ENCODE results near the gene AEBP1. TPM values are rescaled to one million over a fixed set of nuclear protein-coding genes. Genes with fewer than 3 reads are reported as not detected.
"Not testable (repeated sequence)": the region's sequence is repeated elsewhere in the genome, so short reads cannot be mapped to it uniquely, and the experiment has no call there.

AEBP1 gene
- polyA plus RNA-seq, 1 donor: 64.2 TPM

DNA sequence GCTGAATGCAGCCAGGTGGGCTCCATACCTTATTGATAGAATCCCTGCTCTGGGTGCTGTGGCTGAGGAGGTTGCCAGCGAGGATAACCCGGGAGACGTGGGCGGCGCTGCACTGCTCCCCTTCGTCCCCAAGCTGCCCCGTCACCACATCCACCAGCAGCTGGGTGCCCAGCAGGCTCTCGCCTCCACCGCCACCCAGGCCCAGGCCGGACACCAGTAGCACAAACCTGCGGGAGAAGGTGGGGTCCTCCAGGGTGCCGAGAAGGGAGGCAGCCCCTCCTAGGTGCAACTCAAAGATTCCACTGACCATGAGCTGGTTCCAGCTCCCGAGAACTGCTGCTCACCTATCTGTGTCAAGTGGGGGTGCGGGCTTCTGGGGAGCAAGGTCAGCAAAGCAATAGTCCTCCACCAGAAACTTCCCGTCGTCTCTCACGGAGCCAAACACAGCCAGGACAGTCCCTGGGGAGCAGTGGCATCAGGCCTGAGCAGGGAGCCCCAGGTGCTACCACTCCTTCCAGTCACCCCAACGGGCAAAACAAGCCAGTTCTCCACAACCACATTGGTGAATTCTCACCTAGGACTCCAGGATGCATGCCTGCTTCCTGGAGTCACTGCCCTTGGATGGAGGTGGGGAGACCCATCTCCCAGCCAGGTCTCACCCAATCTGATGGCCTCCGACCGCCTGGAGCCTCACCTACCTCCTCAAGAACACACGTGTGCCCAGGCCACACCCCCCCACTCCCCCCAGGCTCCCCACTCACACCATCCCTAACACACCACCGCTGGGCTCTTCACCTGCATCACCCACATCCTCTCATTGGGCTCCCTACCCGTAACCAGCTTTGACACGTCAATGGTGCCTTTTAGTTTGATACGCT is 12.9 kb downstream of the AEBP1 start:
- DNase-seq: no peak

DNA sequence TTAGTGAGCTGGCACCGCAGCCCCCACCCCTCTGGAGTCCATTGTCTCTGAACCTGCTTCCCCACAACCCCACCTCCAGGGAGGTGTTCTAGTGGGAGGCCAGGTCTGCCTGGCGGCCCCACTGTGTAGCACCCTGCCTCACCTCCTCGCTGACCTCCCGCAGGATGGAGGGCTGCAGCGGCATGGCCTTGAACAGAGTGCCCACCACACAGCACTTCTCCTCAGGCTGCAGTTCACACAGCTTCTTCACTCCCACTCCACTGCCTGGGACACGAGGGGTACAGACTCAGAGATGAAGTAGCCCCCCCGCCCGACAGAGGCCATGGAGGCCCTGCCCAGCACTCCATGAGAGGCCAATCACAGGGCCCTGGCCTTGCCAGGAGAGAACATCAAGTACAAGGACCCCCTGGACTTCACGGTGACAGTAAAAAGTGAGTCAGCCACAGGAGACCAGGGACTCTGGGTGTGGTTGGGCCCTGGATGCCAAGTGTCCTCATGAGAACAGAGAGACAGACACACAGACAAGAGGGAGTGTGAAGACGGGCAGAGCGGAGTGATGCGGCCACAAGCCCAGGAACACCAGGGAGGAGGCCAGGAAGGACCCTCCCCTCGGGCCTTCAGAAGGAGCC is 13.8 kb downstream of the AEBP1 start:
- DNase-seq: no peak

DNA sequence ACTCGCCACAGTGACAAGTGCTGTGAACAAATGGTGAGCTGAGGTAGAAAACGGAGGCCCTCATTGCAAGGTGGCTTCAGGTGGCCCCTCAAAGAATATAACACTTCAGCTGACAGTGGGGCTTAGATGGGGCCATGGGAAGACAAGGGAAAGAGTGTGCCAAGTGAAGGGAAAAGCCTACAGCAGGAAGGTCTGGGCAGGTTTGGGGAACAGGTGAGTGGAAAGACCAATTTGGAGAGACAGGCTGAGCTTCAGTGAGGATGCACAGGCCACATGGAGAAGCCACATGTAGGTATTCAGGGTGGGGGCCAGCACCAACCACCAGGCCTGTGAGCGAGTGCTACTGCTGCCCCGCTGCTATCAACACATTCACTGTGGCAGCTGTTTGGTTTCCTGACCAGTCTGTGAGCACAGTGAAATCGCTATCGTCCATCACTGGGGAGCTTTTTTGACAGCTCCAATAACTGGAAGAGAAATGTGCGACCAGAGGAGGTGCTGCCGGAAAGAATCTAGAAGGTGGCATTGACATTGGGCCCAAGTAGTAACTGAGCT is 15.8 kb downstream of the AEBP1 start:
- DNase-seq: no peak

DNA sequence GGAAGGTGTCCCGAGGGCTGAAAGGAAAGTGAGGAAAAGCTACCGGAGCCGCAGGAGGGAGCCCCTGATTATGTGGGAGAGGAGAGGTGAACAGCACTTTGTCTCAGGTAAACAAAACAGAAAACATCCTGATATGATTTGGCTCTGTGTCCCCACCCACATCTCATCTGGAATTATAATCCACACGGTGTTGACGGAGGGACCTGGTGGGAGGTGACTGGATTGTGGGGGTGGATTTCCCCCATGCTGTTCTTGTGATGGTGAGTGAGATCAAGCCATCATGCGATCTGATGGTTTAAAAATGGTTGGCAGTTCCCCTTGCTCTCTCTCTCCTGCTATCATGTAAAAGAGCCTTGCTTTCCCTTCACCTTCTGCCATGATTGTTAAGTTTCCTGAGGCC is 16.2 kb downstream of the AEBP1 start:
- no peak for DNase-seq

DNA sequence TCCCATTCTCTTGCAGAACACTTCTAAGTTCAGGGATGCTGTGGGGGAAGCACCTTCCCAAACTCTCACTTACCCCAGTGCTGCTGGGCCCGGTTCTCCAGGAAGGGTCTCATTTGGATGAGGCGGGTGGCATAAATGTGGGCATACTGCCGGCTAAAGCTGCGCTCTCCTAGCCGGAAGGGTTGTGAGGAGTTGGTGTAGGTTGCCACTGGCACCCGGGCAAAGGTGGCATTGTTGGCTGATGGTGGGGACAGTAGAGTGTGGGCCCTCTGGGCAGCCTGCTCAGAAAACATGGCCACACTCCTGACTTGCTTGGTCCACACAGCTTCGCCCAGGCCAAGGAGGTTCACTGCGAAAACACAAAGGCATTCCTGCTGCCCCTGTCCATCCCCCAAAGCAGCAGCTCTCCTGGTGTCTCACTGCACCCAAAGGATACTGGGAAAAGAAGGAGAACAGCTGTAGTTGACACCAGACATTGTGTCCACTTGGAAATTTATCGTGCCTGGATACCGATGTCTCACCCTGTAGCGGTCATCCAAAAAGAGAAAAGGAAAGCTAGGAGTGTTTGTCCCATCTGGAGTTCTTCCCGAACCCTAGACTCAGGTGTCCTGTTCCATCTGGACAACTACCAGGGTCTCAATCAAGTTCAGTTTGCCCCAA is 17.7 kb downstream of the AEBP1 start:
- no peak for DNase-seq

DNA sequence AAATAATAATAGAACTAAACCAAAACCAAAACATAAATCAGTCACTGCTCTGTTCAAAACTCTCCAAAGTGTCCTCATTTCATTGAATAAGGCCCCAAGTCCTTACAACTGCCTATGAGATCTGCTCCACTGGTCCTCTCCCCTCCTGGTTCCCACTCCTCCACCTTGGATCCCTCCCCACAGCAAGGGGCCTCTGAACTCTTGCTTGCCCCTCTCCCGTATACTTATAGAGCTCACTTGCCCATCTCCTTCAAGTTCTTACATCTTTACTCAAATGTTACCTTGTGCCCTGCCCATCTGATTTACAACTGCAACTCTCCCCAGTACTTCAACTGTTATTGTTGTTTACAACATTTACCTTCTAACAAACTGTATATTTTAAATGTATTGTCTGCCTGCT is 18.4 kb downstream of the AEBP1 start:
- DNase-seq: no peak

DNA sequence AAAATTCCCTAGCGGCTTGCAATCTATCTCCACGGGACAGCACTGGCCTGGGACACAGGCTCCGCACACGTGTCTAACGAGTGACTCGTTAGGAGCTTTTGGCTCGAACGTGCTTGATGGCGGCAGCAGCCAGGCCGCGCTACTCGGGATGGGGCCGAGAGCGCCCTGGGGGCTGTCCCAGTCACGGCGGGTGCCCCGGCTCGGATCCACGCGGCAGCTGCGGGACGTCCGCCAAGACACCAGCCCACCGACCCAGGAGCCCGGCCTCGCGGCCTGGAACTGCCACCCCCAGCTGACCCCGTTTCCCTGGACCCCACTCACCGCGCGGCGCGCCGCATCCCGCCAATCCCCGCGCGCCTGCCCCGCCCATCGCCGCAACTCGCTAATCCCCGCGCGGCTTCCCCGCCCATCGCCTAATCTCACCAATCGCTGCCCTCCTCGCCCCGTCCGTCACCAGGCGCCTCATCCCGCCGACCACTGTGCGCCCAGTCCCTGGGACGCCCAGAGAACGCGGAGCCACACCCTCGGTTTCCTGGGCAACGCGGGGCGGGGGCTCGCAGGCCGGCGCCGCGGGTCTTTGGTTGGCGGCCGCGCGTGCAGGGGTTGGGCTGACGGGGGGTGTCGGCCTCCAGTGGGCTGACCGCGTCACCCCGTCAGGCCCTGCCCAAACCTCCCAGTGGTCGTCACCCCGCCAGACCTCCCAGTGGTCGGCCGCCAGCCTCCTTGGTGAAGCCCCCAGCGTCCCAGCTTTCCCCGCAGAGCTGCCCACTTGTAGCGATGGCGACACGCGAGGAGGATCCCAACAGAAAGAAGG is 19.3 kb downstream of the AEBP1 start, which contains the start of gene POLD2:
POLD2 (minus strand) TSS at position 359 of the 814 bp plus-strand sequence. CDS start 1,495 bp downstream, outside the sequence.
- peak; percentile 97 for DNase-seq

DNA sequence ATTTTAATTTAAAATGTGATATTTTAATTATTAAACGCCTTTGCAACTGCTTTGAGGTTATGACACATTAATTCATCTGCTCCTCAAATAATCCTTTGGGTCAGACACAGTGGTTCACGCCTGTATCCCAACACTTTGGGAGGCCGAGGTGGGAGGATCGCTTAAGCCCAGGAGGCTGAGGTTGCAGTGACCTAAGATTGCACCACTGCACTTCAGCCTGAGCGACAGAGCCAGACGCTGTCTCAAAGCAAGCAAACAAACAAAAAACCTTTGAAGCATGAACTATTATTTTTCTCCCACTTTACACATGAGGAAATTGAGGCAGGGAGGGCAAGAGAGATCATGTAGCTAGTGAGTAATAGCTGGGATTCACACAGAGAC is 20.7 kb downstream of the AEBP1 start:
- DNase-seq: no peak

DNA sequence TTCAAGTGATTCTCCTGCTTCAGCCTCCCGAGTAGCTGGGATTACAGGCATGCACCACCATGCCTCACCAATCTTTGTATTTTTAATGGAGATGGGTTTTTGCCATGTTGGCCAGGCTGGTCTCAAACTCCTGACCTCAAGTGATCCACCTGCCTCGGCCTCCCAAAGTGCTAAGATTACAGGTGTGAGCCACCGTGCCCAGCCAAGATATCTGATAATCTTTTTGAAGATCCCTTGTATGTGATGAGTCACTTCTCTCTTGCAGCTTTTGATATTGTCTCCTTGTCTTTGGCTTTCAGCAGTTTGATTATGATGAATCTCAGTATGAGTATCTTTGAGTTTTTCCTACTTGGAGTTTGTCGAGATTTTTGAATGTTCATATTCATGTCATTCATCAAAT is 22.4 kb downstream of the AEBP1 start:
- not testable (repeated sequence) for DNase-seq

DNA sequence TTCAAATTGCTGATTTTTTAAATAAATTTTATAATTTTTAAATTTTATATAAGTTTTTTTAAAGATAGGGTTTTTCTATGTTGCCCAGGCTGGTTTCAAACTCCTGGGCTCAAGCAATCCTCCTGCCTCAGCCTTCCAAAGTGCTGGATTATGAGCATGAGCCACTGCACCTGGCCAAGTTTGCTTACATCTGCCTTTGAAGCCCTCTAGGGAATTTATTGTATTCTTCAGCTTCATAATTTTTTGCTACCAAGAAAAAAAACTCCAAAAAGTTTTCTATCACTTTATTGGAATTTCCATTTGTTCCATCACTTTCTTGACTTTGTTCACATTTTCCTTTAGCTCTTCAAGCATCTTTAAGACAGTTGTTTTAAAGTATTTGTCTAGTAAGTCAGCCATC is 23.0 kb downstream of the AEBP1 start:
- DNase-seq: no peak

DNA sequence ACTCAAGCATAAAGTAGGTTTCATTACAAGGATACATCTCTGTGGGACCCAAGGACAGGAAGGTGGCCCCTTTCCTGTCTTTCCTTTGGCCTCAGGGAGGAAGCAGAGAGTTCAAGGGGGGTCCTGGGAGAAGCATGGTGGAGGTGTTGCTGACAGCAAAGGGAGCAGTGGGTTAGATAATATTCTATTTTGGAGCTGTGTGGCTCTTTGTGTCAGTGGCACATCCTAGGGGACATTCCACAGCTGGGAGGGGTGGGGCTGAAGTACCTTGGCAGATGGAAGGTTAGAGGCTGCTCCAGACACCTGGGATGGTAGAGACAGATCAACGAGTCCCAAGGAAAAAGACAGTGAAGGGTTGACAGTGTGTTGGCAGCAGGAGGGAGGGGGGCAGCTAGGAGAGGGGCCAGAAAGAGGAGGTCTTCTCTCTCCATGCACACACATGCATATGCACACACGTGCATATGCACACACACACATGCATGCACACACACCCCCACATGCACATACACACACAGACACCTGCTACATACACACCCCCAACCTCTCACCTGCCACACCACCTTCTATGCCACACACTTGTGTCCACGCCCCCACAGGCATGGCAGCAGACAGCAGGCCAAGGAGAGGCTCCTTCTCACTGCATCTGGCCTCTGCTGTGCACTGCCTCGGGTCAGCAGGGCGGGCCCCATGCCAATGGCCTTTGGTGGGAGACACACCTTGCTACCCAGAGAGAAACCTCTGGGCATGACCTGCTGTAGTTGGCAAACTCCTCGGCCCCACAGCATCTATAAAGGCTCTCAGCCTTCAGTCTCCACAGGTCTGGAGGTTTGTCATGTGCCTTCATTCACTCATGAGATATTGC is 24.8 kb downstream of the AEBP1 start:
- no peak for DNase-seq

DNA sequence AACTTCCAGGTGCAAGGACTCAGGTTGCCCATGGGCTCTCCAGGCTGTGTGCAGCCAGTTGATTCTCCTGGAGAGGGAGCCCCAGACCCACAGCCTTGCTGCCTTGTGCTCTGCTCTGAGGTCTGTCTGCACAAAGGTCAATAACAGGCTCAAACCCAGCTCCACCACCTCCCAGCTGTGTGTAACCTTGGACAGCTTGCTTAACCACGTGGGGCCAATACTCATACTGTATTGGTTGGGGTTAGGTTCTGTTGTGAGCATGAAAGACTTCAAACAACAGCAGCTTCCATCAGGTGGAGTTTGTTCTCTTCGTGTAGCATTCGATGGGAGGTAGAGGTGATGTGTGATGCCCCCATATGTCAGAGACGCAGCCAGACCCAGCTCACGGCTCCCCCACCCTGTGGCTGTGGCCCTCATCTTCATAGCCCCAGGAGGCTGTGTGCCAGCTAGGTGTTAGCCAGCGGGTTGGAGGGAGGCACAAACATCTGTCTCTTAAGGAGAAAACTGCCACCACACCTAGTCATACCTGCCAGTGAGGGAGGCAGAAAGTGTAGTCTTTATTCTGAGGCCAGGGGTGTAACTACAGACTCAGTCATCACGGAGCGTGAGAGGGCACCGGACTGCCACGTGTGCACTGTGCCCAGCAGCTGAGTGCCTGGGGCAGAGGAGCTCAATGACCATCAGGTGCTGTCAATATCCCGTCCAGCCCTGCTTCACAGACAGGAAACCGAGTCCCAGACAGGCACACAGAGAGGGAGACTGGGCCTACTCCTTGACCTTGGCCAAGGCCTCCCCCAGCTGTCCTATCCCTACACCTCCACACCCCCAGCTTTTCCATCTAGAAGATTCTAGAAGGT is 27.3 kb downstream of the AEBP1 start:
- no peak for DNase-seq

DNA sequence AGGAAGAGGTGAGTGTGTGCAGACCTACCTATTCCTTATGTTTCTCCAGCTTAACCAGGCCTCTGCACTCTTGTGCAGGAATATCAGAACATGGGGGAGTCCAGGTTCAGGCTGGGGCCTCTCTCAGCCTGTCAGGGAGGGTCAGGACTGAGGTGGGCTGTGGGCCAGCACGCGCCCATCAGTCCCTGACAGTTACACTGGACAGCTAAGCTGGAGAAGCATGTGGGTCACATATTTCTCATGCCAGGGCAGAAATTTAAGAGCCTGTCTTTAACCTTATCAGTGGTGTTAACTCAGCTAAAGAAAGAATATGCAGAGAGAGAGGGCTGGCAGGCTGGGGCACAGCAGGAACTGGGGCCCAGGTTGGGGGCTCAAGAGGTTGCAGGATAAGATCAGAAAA is 27.9 kb downstream of the AEBP1 start:
- DNase-seq: no peak

DNA sequence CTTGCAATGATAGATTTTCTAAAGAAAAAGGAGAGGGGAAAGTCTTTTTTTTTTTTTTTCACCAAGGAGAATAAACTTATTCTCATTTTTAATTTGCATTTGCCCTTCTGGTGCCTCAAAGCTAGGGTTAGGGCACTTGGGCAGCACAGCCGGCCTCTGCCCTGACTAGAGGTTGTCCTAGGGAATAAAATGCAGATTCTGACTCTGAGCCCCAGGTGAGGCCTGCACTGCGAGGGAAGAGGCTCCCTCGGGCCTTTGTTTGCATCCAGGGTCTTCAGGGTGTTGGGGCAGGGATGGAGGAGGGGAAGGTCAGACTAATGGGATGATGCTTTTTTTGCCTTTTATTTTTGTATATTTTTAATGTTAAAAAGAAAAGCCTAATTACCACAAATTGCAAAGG is 29.1 kb downstream of the AEBP1 start:
- DNase-seq: no peak

DNA sequence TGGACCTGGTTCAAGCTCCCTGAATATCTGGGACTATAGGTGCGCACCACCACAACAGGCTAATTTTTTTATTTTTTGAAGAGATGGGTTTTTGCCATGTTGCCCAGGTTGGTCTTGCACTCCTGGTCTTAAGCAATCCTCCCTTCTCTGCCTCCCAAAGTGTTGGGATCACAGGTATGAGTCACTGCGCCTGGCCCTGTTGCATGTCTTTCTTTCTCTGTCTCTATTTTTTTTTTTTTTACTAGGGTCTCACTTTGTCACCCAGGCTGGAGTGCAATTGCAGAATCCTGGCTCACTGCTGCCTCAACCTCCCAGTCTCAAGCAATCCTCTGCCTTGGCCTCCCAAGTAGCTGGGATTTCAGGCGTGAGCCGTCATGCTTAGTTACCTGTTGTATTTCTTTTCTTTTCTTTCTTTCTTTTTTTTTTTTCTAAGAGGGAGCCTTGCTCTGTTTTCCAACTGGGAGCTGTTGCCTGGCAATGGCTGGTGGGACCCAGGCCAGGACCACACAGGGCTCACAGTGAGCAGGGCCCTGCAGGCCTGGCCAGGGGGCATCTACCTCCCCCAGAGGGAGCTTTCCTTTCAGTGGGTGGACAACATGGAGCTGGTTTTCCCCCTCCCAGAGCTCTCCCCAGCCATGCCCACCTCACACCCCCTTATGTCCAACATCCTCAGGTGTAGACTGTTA is 30.9 kb downstream of the AEBP1 start:
- no peak for DNase-seq

DNA sequence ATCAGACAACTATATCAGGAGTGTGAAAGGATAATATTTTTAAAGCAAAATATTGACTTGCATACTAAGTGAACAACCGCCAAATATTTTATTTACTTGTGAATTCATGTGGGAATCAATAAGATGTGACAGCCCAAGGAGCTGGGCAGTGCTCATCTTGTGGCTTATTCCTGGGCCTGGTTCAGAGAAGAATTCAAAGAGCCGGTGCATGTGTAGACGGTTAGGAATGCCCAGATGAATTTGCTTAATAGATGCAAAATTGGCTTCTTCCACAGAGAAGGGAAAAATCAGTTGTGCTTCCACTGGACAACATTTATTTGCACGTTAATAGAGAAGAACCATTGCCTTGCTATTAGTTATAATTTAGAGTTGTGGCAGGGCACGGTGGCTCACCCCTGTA is 32.6 kb downstream of the AEBP1 start:
- DNase-seq: no peak

DNA sequence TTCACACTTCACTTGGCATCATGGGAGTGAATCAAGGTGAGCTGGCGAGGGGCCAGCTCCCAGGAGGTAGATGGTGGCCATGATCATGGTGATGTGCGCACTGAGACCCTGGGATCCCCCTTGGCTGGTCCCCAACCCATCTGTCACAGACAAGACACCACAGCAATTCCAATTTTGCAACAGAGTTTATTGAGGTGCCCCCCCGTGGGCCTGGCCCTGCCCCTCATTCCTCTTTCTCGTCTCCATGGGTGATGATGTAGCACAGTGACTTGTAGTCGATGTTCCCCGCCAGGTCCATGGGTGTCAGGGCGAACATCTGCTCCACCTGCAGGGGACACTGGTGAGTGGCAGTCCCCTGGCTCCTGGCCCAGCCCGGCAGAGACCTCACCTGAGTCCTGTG is 34.6 kb downstream of the AEBP1 start:
- no peak for DNase-seq

DNA sequence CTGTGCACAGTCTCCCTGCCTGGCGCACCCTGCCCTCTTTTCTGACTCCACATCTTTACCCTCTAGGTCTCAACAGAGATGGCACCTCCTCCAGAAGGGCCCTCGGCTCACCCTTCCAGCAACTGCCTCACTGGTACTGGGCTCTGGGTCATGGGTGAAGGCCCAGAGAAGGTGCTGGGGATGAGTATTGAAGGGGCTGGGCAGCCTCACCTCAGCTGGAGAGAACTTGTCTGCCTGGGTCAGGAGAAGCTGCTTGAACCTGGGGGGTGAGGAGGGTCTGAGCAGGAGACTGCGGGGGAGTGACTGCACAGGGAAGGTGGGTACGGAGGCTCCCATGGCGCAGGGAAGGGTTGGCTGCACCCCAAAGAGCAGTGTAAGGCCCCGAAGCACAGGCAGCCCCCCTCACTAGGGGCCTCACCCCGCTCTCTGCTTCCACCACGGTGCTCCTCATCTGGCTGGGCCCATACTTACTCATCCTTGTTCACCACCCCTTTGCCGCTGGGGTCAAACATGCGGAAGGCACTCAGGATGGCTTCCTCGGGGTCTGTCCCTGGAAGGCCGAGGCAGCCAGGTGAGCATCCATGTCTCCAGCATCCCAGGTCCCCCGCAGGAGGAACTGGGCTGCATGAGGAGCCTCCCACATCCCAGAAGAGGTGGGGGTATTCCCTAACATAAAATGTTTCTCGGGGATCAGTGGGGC is 35.3 kb downstream of the AEBP1 start:
- DNase-seq: no peak

DNA sequence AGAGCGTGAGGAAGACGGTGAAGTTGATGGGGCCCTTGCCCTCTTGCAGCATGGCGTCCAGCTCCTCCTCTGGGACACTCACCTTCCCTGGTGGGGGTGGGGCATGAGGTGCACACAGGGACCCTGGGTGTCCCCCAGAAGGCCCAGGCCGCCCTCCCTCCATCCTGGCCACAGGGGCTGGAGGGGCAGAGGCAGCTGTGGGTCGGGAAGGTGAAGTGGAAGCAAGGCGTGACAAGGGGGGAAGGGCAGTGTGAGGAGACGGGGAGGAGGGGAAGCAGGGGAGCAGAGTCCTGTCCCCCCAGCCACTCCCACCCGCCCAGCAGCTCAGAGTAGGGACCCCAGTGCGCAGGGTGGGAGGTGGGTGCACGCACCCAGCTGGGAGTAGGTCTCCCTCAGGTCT is 36.2 kb downstream of the AEBP1 start:
- DNase-seq: no peak

Data from left kidney (tissue), 2 donors.